Measurements from ENCODE around the gene CACNA1E. TPM values are rescaled to one million over a fixed set of nuclear protein-coding genes. Genes with fewer than 3 reads are reported as not detected.
A peak's percentile ranks its signal among the peaks of the same experiment; 100 is the strongest.

CACNA1E gene
- total RNA-seq, 1 experiment from 2014 or later = 0.46 TPM

- no peaks in the 10 kb centered on the region for H3K79me1 ChIP-seq (ENCODE audit: insufficient read depth, low read depth, low read length, poor library complexity, severe bottlenecking)
- no peak overlapping the region for H4K5ac ChIP-seq (ENCODE audit: insufficient read length, low read depth, low read length)
- no peak overlapping the region for H3K14ac ChIP-seq (ENCODE audit: insufficient read depth, low read length)
- peak overlapping the region; percentile 63 for H3K18ac ChIP-seq (ENCODE audit: insufficient read length, low read depth, low read length)
- H3K23ac ChIP-seq (ENCODE audit: insufficient read length, low read depth, low read length) = no peak overlapping the region
- no peak overlapping the region for H3K4me2 ChIP-seq (ENCODE audit: insufficient read depth, insufficient read length, low read length)
- H3K27me3 ChIP-seq (ENCODE audit: insufficient read depth, low read length) = no peaks in the 10 kb centered on the region
- H2BK20ac ChIP-seq (ENCODE audit: low read depth, low read length, poor library complexity, severe bottlenecking) = no peak overlapping the region
- H2BK12ac ChIP-seq (ENCODE audit: insufficient read length, low read depth, low read length) = peak overlapping the region; percentile 68
- no peak overlapping the region for H2BK5ac ChIP-seq (ENCODE audit: insufficient read length, low read length)
- no peak overlapping the region for H3K27ac ChIP-seq (ENCODE audit: insufficient read length, low read depth, low read length)
- H2AFZ ChIP-seq (ENCODE audit: low read length) = peak overlapping the region; percentile 17
- H3K23me2 ChIP-seq (ENCODE audit: insufficient read length, low read depth, low read length, poor library complexity, severe bottlenecking) = no peaks in the 10 kb centered on the region
- H2BK120ac ChIP-seq (ENCODE audit: low read depth, low read length, poor library complexity, severe bottlenecking) = no peak overlapping the region
- H2AK5ac ChIP-seq (ENCODE audit: insufficient read length, low read length) = no peak overlapping the region
- Mint-ChIP-seq H3K27me3 (ENCODE audit: low read depth) (peaks cover 2% of the 10 kb centered on the region; the same call in 1 of the 2 replicates), H3K4me1 (peaks cover 37 to 40% of the 10 kb centered on the region in 2 experiments), H3K9me3 (no peaks in the 10 kb centered on the region; a peak in 1 of 5 replicates), H3K4me3 (no peak overlapping the region), H3K36me3 (ENCODE audit: insufficient read depth in 1 of 3, low read depth in 3 of 3) (no peaks in the 10 kb centered on the region), H3K27ac (no peak overlapping the region; a peak in 2 of 7 replicates)
- no peak for DNase-seq
- H3K9me3 ChIP-seq (ENCODE audit: control insufficient read depth, low read depth, low read length) = no peaks in the 10 kb centered on the region
- H3T11ph ChIP-seq (ENCODE audit: low read length) = no peak overlapping the region
- H4K20me1 ChIP-seq (ENCODE audit: control insufficient read depth, insufficient read depth, insufficient read length) = no peaks in the 10 kb centered on the region
- no peak for TF ChIP-seq CTCF (conservative IDR thresholded peaks at IDR 0.05)
- no peak overlapping the region for H4K91ac ChIP-seq (ENCODE audit: insufficient read length, low read depth, low read length)
- no peak overlapping the region for H3K56ac ChIP-seq (ENCODE audit: insufficient read length, low read depth, low read length)
- H3K9ac ChIP-seq (ENCODE audit: extremely low read depth, insufficient read length, low read length) = no peak overlapping the region
- WGBS (ENCODE audit: extremely low coverage, insufficient read length, low lambda C conversion rate) = no CpG with 5 or more reads among the region's 2 CpGs
- no peak overlapping the region for H4K8ac ChIP-seq (replicated peaks; ENCODE audit: insufficient read length, low read depth, low read length)
- H3K4ac ChIP-seq (ENCODE audit: low read depth, low read length) = no peak overlapping the region
- peaks cover 7% of the 10 kb centered on the region; the same call in 1 of the 2 replicates for H3K4me1 ChIP-seq (ENCODE audit: insufficient read depth, low read length)
- H2BK15ac ChIP-seq (ENCODE audit: low read depth, low read length) = no peak overlapping the region
- H3K79me2 ChIP-seq (ENCODE audit: insufficient read depth, low read length) = no peaks in the 10 kb centered on the region
Measured at GRCh38 chr1:181714428-181714827, 231.1 kb downstream of the CACNA1E start.
